ENCODE data around the gene DNAH17. TPM values are rescaled to one million over a fixed set of nuclear protein-coding genes. Genes with fewer than 3 reads are reported as not detected.

The DNAH17 gene
- total RNA-seq, 1 experiment from 2014 or later, result 2.2 TPM

- peak; percentile 63 for DNase-seq (ENCODE audit: extremely low read depth, low read depth)
These were observed 198.7 kb downstream of the DNAH17 start, which contains the start of gene PGS1 for GRCh38 chr17:78378225-78379130. PGS1 (plus strand) TSS chr17:78378649; CDS start chr17:78378666, 17 bp downstream.

GRCh38 chr17:78377858-78378224 lies 199.4 kb downstream of the DNAH17 start:
- no peak for DNase-seq (ENCODE audit: extremely low read depth, low read depth)

DNA sequence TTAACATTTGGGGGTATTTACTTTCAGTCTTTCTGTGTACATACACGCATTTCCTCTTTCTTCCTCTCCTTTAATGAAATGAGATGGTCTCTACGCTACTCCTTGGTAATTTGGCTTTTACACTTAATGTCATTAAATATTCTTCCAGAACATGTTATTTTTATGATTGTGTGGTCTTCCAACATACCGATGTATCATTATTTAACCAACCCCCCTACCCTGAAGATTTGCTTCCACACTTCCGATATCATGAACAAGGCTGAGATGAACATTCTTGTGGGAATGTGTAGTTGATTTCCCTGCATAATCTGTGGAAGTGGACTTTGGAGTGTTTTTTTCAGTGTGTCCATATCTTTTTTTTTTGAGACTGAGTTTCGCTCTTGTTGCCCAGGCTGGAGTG lies 201.0 kb downstream of the DNAH17 start:
- DNase-seq (ENCODE audit: extremely low read depth, low read depth), result no peak

DNA sequence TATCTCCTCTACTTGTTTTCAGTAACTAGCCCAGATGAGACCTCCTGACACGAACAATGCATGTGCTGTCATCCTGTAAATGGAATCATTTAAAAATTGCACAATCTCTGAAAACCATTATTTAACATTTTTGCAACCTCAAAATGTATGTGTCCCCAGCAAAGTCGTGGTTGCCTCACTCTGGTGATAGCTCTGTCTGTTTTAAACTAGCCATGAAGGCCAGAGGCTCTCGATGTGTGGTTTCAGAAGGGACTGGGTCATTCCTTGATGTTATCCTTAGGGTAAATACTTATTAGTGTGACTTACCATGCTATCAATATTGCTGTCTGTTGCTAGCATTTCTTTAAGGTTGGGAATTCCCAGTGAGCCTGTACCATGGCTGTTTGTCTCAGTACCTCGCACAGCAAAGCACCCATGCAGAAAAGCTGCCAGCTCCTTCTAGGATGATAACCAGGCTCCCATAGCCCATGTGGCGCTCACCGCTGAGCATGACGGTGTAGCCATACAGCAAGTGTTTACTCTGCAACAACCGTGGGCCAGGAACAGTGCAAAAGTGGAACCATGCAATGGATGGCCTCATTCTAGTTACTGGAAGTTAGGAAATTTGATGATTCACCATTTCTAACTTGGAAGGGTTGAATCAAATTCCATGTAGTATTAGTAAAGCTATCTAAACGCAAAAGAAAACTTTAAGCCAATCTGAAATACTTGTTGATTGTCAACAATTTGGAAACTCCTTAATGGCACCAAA lies 201.6 kb downstream of the DNAH17 start:
- DNase-seq (ENCODE audit: extremely low read depth, low read depth), result peak; percentile 26

- no peak for DNase-seq (ENCODE audit: extremely low read depth, low read depth)
These were observed 202.4 kb downstream of the DNAH17 start for GRCh38 chr17:78374631-78375274.

DNA sequence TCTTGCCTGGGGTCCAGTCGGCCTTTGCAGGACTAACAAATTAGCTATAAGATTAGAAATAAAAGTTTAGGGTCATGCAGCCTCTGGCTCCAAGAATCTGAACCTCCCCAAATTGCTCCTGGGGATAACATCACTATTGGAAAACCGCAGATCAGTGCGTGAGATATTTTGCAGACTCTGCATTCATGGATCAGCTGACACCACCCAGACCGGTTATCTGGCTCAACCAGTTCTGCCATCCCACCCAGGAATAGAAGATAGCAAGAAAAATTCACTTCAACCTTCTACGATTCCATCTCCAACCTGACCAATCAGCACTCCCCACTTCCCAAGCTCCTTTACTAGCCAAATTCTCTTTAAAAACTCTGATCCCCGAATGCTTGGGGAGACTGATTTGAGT lies 203.0 kb downstream of the DNAH17 start:
- DNase-seq (ENCODE audit: extremely low read depth, low read depth), result no peak

Small RNA genes lying within 50 kb of the gene (small RNA-seq; reads per million reads assigned to genes)
- gene RF00415 (0 reads per million in 2 experiments), gene RN7SL454P (0 reads per million in 2 experiments)

Other genes with a start within 250 kb of the DNAH17 start
- 404 and 479 TPM in 2 replicates for gene SOCS3, start 217.3 kb downstream of the DNAH17 start, total RNA-seq (2014; rRNA removed; shearing (Covaris generic))
- 27.5 and 30.5 TPM in 2 replicates for gene PGS1, start 198.7 kb downstream of the DNAH17 start, total RNA-seq (2014; rRNA removed; shearing (Covaris generic))
- gene CYTH1, start 204.9 kb upstream of the DNAH17 start, total RNA-seq (2014; rRNA removed; shearing (Covaris generic)), result 40.1 and 40.2 TPM in 2 replicates

Measured in NCI-H460 (cell line).